Spleen (tissue), 11 donors: ENCODE data around the gene CRYBG3. TPM values are rescaled to one million over a fixed set of nuclear protein-coding genes. Genes with fewer than 3 reads are reported as not detected.
"Not testable (repeated sequence)": the region's sequence is repeated elsewhere in the genome, so short reads cannot be mapped to it uniquely, and the experiment has no call there.

Experiments used
- DNase-seq: peaks from one replicate; pipeline ENCODE4 v3.0.0-alpha.2; 2020
- H3K27ac ChIP-seq, 8 donors: fragments of 200-600 bp; sonication (generic) in 7 of 8; 1 replicate in 4 of 8; 2 replicates in 4 of 8; pipeline versions ENCODE4 v1.5.0 to v1.8.0; 2016 to 2021; ENCODE audit warnings: inconsistent platforms in 4 of 8, mild to moderate bottlenecking in 4 of 8, moderate library complexity in 1 of 8
- H3K27me3 ChIP-seq, 7 donors: fragments of 200-600 bp; sonication (generic) in 6 of 7; replicated peaks in 1 of 7; 1 replicate in 4 of 7; 2 replicates in 3 of 7; pipeline versions ENCODE4 v1.5.0 to v1.8.0; 2016 to 2021; ENCODE audit warnings: inconsistent platforms in 3 of 7, mild to moderate bottlenecking in 1 of 7
- H3K36me3 ChIP-seq, 6 donors: fragments of 200-600 bp; sonication (generic) in 5 of 6; 1 replicate in 4 of 6; 2 replicates in 2 of 6; pipeline versions ENCODE4 v1.5.0 to v1.8.0; 2016 to 2021; ENCODE audit warnings: inconsistent platforms in 2 of 6
- H3K4me1 ChIP-seq, 6 donors: fragments of 200-600 bp; sonication (generic) in 5 of 6; 1 replicate in 3 of 6; 2 replicates in 3 of 6; pipeline versions ENCODE4 v1.5.0 to v1.8.0; 2016 to 2021; ENCODE audit warnings: inconsistent platforms in 3 of 6
- H3K4me3 ChIP-seq, 8 donors: fragments of 200-600 bp; sonication (generic) in 7 of 8; 1 replicate in 4 of 8; 2 replicates in 4 of 8; pipeline versions ENCODE4 v1.5.0 to v1.8.0; 2016 to 2021; ENCODE audit warnings: inconsistent platforms in 4 of 8, mild to moderate bottlenecking in 4 of 8, moderate library complexity in 2 of 8
- H3K9me3 ChIP-seq, 8 donors: fragments of 200-600 bp; sonication (generic) in 7 of 8; 1 replicate in 4 of 8; 2 replicates in 4 of 8; pipeline versions ENCODE4 v1.5.0 to v1.8.0; 2016 to 2021; ENCODE audit warnings: inconsistent platforms in 4 of 8
- POLR2A ChIP-seq, 3 donors: fragments of 450-650 bp; IDR thresholded peaks; one replicate each; pipeline ENCODE4 v1.5.1; 2017; ENCODE audit warnings: antibody characterized with exemption in 3 of 3, mild to moderate bottlenecking in 1 of 3
- POLR2AphosphoS5 ChIP-seq, 3 donors: sonication (generic); formaldehyde crosslinking; IDR thresholded peaks; one replicate each; pipeline ENCODE4 v1.5.1; 2017; ENCODE audit warnings: antibody characterized with exemption in 3 of 3
- WGBS, 5 donors: extraction: QIAGEN DNeasy Blood & Tissue Kit in 3 of 5; methylation state at CpG; one replicate each; pipeline versions ENCODE4 v1.1.5 to v1.1.7; 2013 to 2018; 5-methylcytosine and 5-hydroxymethylcytosine counted together
- intact Hi-C: fragments of 100-400 bp; cut with DNase I; formaldehyde crosslinking; loops from one replicate; pipeline ENCODE4 v1.15.0; 2023; ENCODE audit warnings: low total_unique reads
- polyA plus RNA-seq, 3 donors: library from polyadenylated mRNA; stranded (reverse); fragments of 200-250 nt; gene quantifications; one replicate each; pipeline ENCODE4 v1.2.1, GENCODE V29; 2013
- total RNA-seq, 7 donors: library from RNA; depleted of rRNA in 3 of 7; stranded (reverse); fragments of >200 nt in 3 of 7; fragmentation: NEBNext Ultra II Directional in 4 of 7; extraction: Animal tissue kit (Norgen Biotek cat#: 25700) in 4 of 7; gene quantifications; one replicate each; pipeline versions ENCODE4 v1.1.0 to v1.2.1, GENCODE V29; 2016 to 2021
- TF ChIP-seq, protein P1 (sequence below), 11 experiments: fragments of 200-600 bp in 7 of 11; fragments of 450-650 bp in 4 of 11; sonication (generic) in 4 of 11; IDR thresholded peaks in 8 of 11; conservative IDR thresholded peaks in 3 of 11; 1 replicate in 7 of 11; 2 replicates in 4 of 11; pipeline versions ENCODE4 v1.4.0 to v1.8.0; 2016 to 2021; ENCODE audit warnings: antibody characterized with exemption in 11 of 11, inconsistent platforms in 4 of 11, mild to moderate bottlenecking in 1 of 11
- donor health status: healthy with polysubstance abuse.
- donor health status: DM: no; HTN: no; CAD: no; lungs with moderate emphysema.
- donor health status: DM: no; HTN: no; CAD: no.
- donor health status: Bipolar disorder and iron deficiency.
- donor health status: healthy.
- donor health status: DM: no; HTN: no; CAD: no.
- donor health status: DM: yes; HTN: yes; CAD: no.

The CRYBG3 gene
- total and polyA plus RNA-seq, 10 donors = 1.5 to 22.6 (median 17.6) TPM

DNA sequence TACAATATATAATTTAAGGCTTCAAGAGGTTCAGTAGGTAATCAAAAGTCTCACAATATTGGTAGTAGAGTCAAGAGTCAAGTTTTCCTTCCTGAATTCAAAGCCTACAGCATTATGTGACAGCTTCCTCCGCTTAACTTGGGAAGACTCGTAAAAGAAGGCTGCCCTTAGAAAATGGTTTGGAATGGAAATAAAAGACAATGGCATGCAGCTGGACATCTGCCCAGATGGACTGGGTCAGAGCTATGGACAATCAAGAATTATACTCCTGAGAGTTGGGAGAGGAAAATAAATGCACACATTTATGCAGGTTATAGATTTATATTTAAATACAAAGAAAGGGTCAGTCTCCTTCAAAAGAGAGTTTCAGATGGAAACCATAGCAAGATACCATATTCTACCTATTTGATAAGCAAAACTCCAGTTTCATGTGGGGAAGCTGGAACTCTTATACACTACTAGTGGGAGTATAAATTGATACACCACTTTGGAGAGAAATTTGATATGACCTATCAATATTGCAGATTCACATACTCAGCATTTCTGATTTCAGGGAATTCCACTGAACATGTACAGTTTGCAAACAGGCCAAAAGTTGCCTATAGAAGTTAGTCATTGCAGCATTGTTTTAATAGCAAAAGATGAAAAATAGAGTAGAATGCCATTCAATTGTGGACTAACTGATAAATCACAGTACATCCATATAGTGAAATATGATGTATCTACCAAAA, 6.1 kb downstream of the CRYBG3 start:
- no peak for DNase-seq
- Histone ChIP-seq H3K36me3 (no peaks in the 10 kb centered on the region), H3K9me3 (no peaks in the 10 kb centered on the region), H3K27ac (no peak overlapping the region), H3K27me3 (peaks cover 0 to 5% (median 0%) of the 10 kb centered on the region in 7 donors), H3K4me3 (no peak overlapping the region), H3K4me1 (peaks cover 0 to 19% (median 6%) of the 10 kb centered on the region in 6 donors)
- WGBS, 5 donors = 76 to 89% (median 82%) methylated on average over 2 of the region's 2 CpGs
- TF ChIP-seq POLR2AphosphoS5 (IDR thresholded peaks at IDR 0.05) (no peak), POLR2A (IDR thresholded peaks at IDR 0.05) (no peak)
- TF ChIP-seq, protein P1, sequence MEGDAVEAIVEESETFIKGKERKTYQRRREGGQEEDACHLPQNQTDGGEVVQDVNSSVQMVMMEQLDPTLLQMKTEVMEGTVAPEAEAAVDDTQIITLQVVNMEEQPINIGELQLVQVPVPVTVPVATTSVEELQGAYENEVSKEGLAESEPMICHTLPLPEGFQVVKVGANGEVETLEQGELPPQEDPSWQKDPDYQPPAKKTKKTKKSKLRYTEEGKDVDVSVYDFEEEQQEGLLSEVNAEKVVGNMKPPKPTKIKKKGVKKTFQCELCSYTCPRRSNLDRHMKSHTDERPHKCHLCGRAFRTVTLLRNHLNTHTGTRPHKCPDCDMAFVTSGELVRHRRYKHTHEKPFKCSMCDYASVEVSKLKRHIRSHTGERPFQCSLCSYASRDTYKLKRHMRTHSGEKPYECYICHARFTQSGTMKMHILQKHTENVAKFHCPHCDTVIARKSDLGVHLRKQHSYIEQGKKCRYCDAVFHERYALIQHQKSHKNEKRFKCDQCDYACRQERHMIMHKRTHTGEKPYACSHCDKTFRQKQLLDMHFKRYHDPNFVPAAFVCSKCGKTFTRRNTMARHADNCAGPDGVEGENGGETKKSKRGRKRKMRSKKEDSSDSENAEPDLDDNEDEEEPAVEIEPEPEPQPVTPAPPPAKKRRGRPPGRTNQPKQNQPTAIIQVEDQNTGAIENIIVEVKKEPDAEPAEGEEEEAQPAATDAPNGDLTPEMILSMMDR (IDR thresholded peaks at IDR 0.05 in 8 of 11, conservative IDR thresholded peaks at IDR 0.05 in 3 of 11) = no peak
- intact Hi-C loops = no loop called here

DNA sequence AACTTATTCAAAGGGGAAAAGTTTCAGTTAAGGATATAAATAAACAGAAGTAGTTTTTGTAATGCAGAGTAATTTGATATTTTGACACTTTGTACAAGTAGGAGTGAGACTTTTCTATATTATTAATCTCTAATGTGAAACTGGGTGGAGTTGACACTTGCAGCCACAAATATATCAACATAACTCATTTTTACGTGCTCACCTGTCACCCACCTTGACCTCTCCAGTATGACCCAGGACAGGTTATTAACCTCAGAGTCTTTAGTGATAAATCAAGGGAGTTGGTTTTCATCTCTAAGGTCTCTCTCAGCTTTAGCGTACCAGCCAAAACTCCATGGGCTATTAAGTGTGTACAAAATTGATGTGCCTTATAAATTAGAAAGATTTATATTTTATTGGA, 7.4 kb downstream of the CRYBG3 start:
- H3K4me1 ChIP-seq = peaks cover 0 to 7% (median 0%) of the 10 kb centered on the region in 6 donors
- intact Hi-C loops = no loop called here
- 79 to 89% (median 84%) methylated on average over 2 of the region's 2 CpGs for WGBS, 5 donors

DNA sequence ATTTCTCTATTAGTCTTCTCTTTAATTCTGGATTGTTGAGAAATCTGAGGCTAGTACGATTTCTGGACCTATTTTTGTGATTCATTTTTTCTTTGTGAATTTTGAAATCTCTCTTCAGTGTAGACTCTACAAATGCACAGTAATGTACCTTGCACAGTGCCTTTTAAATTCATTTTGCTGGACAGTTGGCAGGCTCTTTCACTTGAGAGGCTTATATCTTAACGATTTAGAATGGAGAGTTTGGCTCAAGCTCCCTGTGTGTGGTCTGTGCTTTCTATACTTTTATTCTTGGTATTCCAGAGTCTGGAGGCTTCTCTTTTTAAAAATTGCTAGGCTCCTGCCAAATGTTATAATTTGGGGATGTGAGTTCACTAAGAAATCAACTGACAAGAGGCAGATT, 8.8 kb downstream of the CRYBG3 start:
- H3K27ac ChIP-seq = no peak overlapping the region
- H3K4me3 ChIP-seq = no peak overlapping the region
- H3K4me1 ChIP-seq = no peaks in the 10 kb centered on the region
- DNase-seq = no peak
- TF ChIP-seq POLR2AphosphoS5 (IDR thresholded peaks at IDR 0.05) (no peak), POLR2A (IDR thresholded peaks at IDR 0.05) (no peak)
- TF ChIP-seq, protein P1 (IDR thresholded peaks at IDR 0.05 in 8 of 11, conservative IDR thresholded peaks at IDR 0.05 in 3 of 11) = no peak
- intact Hi-C loops = no loop called here
- no peaks in the 10 kb centered on the region for H3K27me3 ChIP-seq
- no peaks in the 10 kb centered on the region for H3K36me3 ChIP-seq
- H3K9me3 ChIP-seq = peaks cover 0 to 5% (median 0%) of the 10 kb centered on the region in 8 donors
- 76 to 86% (median 82%) methylated on average over 2 of the region's 2 CpGs for WGBS, 5 donors

More for the DNA sequence above, 7.4 kb downstream of the CRYBG3 start:
- H3K4me3 ChIP-seq = no peak overlapping the region
- H3K36me3 ChIP-seq = no peaks in the 10 kb centered on the region
- no peak for TF ChIP-seq POLR2AphosphoS5 (IDR thresholded peaks at IDR 0.05)
- TF ChIP-seq, protein P1 (IDR thresholded peaks at IDR 0.05 in 8 of 11, conservative IDR thresholded peaks at IDR 0.05 in 3 of 11) = no peak
- no peak for TF ChIP-seq POLR2A (IDR thresholded peaks at IDR 0.05)
- no peak overlapping the region for H3K27ac ChIP-seq
- no peak for DNase-seq
- H3K9me3 ChIP-seq = peaks cover 0 to 5% (median 0%) of the 10 kb centered on the region in 8 donors
- H3K27me3 ChIP-seq = no peaks in the 10 kb centered on the region

DNA sequence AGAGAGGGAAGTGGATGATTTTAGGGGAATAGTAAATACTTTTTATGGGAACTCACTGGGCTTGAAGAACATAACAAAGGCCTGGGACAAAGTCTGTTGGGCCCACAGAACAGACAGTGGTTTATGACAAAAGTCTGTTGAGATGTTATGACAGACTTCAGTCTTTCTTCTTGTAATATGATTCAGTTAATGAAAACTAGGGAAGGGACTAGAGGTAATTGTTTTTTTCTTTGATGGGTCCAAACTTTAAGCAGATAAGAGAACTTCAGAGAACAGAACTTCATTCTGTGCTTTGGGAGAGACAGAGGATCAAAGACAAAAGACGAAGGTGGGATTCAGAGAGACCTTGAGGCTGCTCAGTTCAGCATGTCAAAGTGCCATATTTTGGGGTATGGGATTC, 9.3 kb downstream of the CRYBG3 start:
- H3K27ac ChIP-seq = no peak overlapping the region
- H3K9me3 ChIP-seq = peaks cover 0 to 5% (median 0%) of the 10 kb centered on the region in 8 donors
- H3K27me3 ChIP-seq = no peaks in the 10 kb centered on the region
- TF ChIP-seq POLR2AphosphoS5 (IDR thresholded peaks at IDR 0.05) (no peak), POLR2A (IDR thresholded peaks at IDR 0.05) (no peak)
- TF ChIP-seq, protein P1 (IDR thresholded peaks at IDR 0.05 in 8 of 11, conservative IDR thresholded peaks at IDR 0.05 in 3 of 11) = no peak
- H3K4me1 ChIP-seq = no peaks in the 10 kb centered on the region
- 86 to 100% (median 90%) methylated on average over 1 of the region's 1 CpG for WGBS, 5 donors
- intact Hi-C loops = no loop called here
- no peak for DNase-seq
- no peaks in the 10 kb centered on the region for H3K36me3 ChIP-seq
- no peak overlapping the region for H3K4me3 ChIP-seq

DNA sequence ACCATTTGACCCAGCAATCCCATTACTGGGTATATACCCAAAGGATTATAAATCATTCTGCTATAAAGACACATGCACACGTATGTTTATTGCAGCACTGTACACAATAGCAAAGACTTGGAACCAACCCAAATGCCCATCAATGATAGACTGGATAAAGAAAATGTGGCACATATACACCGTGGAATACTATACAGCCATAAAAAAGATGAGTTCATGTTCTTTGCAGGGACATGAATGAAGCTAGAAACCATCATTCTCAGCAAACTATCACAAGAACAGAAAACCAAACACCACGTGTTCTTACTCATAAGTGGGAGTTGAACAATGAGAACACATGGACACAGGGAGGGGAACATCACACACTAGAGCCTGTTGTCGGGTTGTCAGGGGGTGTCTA, 11.4 kb downstream of the CRYBG3 start:
- H3K9me3 ChIP-seq, H3K27ac ChIP-seq, H3K27me3 ChIP-seq, H3K36me3 ChIP-seq, intact Hi-C loops, H3K4me3 ChIP-seq, H3K4me1 ChIP-seq, DNase-seq: not testable (repeated sequence)
- 83 to 98% (median 93%) methylated on average over 4 of the region's 4 CpGs for WGBS, 5 donors
